Ishikawa (cell line): ENCODE results near the gene NEUROD4.

Source experiments
- CEBPB ChIP-seq: IDR thresholded peaks from 2 replicates; pipeline ENCODE4 v1.6.1; 2012
- CREB1 ChIP-seq: IDR thresholded peaks from 2 replicates; pipeline ENCODE4 v1.6.1; 2012; ENCODE audit warnings: low read depth
- EGR1 ChIP-seq: IDR thresholded peaks from 2 replicates; pipeline ENCODE4 v1.6.1; 2012
- EP300 ChIP-seq: IDR thresholded peaks from 2 replicates; pipeline ENCODE4 v1.6.1; 2012; ENCODE audit warnings: borderline replicate concordance
- FOXM1 ChIP-seq: IDR thresholded peaks from 2 replicates; pipeline ENCODE4 v1.6.1; 2012; ENCODE audit warnings: low read depth, borderline replicate concordance
- NFIC ChIP-seq: IDR thresholded peaks from 2 replicates; pipeline ENCODE4 v1.6.1; 2012
- RAD21 ChIP-seq: IDR thresholded peaks from 2 replicates; pipeline ENCODE4 v1.6.1; 2012; ENCODE audit warnings: low read depth
- REST ChIP-seq: IDR thresholded peaks from 2 replicates; pipeline ENCODE4 v1.6.1; 2012; ENCODE audit warnings: low read depth, mild to moderate bottlenecking
- TAF1 ChIP-seq: IDR thresholded peaks from 2 replicates; pipeline ENCODE4 v1.6.1; 2012; ENCODE audit warnings: low read depth, mild to moderate bottlenecking
- USF1 ChIP-seq: IDR thresholded peaks from 2 replicates; pipeline ENCODE4 v1.6.1; 2012
- YY1 ChIP-seq: IDR thresholded peaks from 2 replicates; pipeline ENCODE4 v1.6.1; 2012; ENCODE audit warnings: low read depth
- ZBTB7A ChIP-seq: IDR thresholded peaks from 2 replicates; pipeline ENCODE4 v1.6.1; 2012; ENCODE audit warnings: low read depth
- TF ChIP-seq, protein P1 (sequence below): IDR thresholded peaks from 2 replicates; pipeline ENCODE4 v1.6.1; 2012

- TF ChIP-seq TAF1 (no peak), EGR1 (no peak), CEBPB (no peak), FOXM1 (no peak), REST (no peak), CREB1 (no peak), RAD21 (no peak), YY1 (no peak), USF1 (no peak), EP300 (no peak), NFIC (no peak), ZBTB7A (no peak)
- TF ChIP-seq, protein P1, sequence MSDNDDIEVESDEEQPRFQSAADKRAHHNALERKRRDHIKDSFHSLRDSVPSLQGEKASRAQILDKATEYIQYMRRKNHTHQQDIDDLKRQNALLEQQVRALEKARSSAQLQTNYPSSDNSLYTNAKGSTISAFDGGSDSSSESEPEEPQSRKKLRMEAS, result no peak
Measured at GRCh38 chr12:55060470-55060869, 40.7 kb downstream of the NEUROD4 start.
